Mucosa of descending colon (tissue), 3 donors: Measurements from ENCODE around the gene ZBTB20. TPM values are rescaled to one million over a fixed set of nuclear protein-coding genes. Genes with fewer than 3 reads are reported as not detected.

Source experiments
- ATAC-seq: fragments of 200-7000 bp; cut with Tn5 transposase; one replicate; pipeline ENCODE4 v1.9.1; 2020; ENCODE audit warnings: mild to moderate bottlenecking, moderate library complexity
- DNase-seq, 3 donors: peaks; one replicate each; pipeline ENCODE4 v3.0.0-alpha.2; 2020
- H3K36me3 ChIP-seq: fragments of 200-600 bp; one replicate; pipeline ENCODE4 v1.8.0; 2021; ENCODE audit warnings: low read depth, mild to moderate bottlenecking
- H3K4me1 ChIP-seq: fragments of 200-600 bp; one replicate; pipeline ENCODE4 v1.8.0; 2021; ENCODE audit warnings: low read depth, mild to moderate bottlenecking
- H3K4me3 ChIP-seq: fragments of 200-600 bp; one replicate; pipeline ENCODE4 v1.8.0; 2021; ENCODE audit warnings: mild to moderate bottlenecking
- H3K9me3 ChIP-seq: fragments of 200-600 bp; one replicate; pipeline ENCODE4 v1.8.0; 2021; ENCODE audit warnings: mild to moderate bottlenecking
- CTCF ChIP-seq: fragments of 200-600 bp; IDR thresholded peaks from one replicate; pipeline ENCODE4 v1.8.0; 2022; ENCODE audit warnings: antibody characterized with exemption, mild to moderate bottlenecking
- intact Hi-C, 2 donors: fragments of 100-400 bp; cut with DNase I in 1 of 2; cut with micrococcal nuclease in 1 of 2; formaldehyde crosslinking; loops; one replicate each; pipeline versions ENCODE4 v1.11.0 to v1.11.1; 2022; cut with DNase I, micrococcal nuclease
- total RNA-seq, 3 donors: library from RNA; stranded (reverse); fragmentation: NEBNext Ultra II Directional in 2 of 3; extraction: Animal tissue kit (Norgen Biotek cat#: 25700) in 2 of 3; gene quantifications; one replicate each; pipeline versions ENCODE4 v1.2.1 to v1.2.4, GENCODE V29; 2021 to 2023
- donor health status: DM: no; HTN: no; CAD: no; lungs with moderate emphysema.
- donor health status: DM: no; HTN: no; CAD: no.
- donor health status: DM: no; HTN: yes; CAD: no.

ZBTB20 gene
- total RNA-seq, 3 donors from 2014 or later: 30.6 to 85.6 (median 37.3) TPM

DNA sequence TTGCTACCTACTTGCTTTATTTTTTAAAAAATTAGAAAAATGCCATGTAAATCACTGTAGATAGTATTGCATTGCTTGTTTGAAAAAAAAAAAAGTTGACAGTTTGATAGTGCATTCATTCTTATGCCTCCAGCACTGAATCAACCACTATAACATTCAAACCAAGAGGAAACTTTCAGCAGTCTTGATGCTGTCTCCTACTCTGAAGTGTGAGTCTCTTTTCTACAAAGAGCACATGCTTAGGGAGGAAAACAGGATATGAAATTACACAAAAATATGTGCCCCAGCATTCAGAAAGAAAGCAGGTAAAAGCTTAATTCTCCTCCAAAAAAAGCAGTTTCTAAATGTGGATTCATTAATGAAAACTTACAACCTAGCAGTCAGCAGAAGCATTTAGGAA lies 78.3 kb downstream of the ZBTB20 start:
- Histone ChIP-seq H3K4me3 (no peak overlapping the region), H3K36me3 (no peaks in the 10 kb centered on the region), H3K9me3 (no peaks in the 10 kb centered on the region), H3K4me1 (no peaks in the 10 kb centered on the region)
- no peak for TF ChIP-seq CTCF
- intact Hi-C loops: no loop called here
- no peak for ATAC-seq
- no peak for DNase-seq

- intact Hi-C loops: no loop called here
- DNase-seq: no peak
- H3K4me3 ChIP-seq: no peak overlapping the region
- no peaks in the 10 kb centered on the region for H3K9me3 ChIP-seq
- TF ChIP-seq CTCF: no peak
- H3K36me3 ChIP-seq: no peaks in the 10 kb centered on the region
- H3K4me1 ChIP-seq: no peaks in the 10 kb centered on the region
- no peak for ATAC-seq
These were observed 84.6 kb downstream of the ZBTB20 start for GRCh38 chr3:115062412-115062956.

- DNase-seq (no peak), ATAC-seq (peak; percentile 31)
- Histone ChIP-seq H3K36me3 (no peaks in the 10 kb centered on the region), H3K9me3 (no peaks in the 10 kb centered on the region), H3K4me3 (no peak overlapping the region), H3K4me1 (no peaks in the 10 kb centered on the region)
- intact Hi-C loops: no loop called here
- no peak for TF ChIP-seq CTCF
These were observed 85.1 kb downstream of the ZBTB20 start for GRCh38 chr3:115062009-115062408.

DNA sequence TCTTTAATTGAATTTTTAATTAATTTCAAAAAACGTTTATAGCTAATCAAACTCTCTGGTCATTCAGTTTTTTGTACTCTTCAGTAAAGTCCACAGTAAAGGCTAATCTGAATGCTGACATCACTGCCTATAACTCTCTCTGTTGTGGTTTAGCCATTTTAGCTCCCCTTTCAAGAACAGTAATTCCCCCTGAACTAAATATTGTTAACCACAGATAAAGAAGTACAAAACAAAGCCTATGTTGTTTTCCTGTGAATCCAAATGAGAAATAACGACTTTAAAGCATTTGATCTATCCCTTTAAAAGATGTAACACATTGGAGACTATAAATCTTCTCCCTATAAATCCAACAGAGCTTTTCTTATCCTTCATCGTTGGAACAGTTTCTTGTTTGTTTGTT lies 94.2 kb downstream of the ZBTB20 start:
- intact Hi-C loops: no loop called here
- H3K36me3 ChIP-seq: no peaks in the 10 kb centered on the region
- H3K9me3 ChIP-seq: no peaks in the 10 kb centered on the region
- ATAC-seq: no peak
- no peaks in the 10 kb centered on the region for H3K4me1 ChIP-seq
- H3K4me3 ChIP-seq: no peak overlapping the region
- DNase-seq: no peak
- TF ChIP-seq CTCF: no peak

- no peak overlapping the region for H3K4me3 ChIP-seq
- H3K36me3 ChIP-seq: no peaks in the 10 kb centered on the region
- no peak for DNase-seq
- no peaks in the 10 kb centered on the region for H3K9me3 ChIP-seq
- H3K4me1 ChIP-seq: no peaks in the 10 kb centered on the region
- intact Hi-C loops: no loop called here
- no peak for TF ChIP-seq CTCF
- no peak for ATAC-seq
These were observed 104.7 kb downstream of the ZBTB20 start for GRCh38 chr3:115042351-115042750.
